HL-60 (cell line): ENCODE data around the gene STIM2.

Experiments used
- GABPA ChIP-seq: IDR thresholded peaks from 2 replicates; pipeline ENCODE4 v1.6.1; 2012; ENCODE audit warnings: low read depth
- POLR2AphosphoS5 ChIP-seq: IDR thresholded peaks from 2 replicates; pipeline ENCODE4 v1.6.1; 2012; ENCODE audit warnings: low read depth
- TF ChIP-seq, protein P1 (sequence below): IDR thresholded peaks from one replicate; pipeline ENCODE4 v1.5.1; 2011; ENCODE audit warnings: low read length, control low read depth, inconsistent platforms; ENCODE audit not compliant: insufficient read depth
- TF ChIP-seq, protein P2 (sequence below): IDR thresholded peaks from 2 replicates; pipeline ENCODE4 v1.6.1; 2012; ENCODE audit warnings: low read depth; ENCODE audit not compliant: insufficient replicate concordance

DNA sequence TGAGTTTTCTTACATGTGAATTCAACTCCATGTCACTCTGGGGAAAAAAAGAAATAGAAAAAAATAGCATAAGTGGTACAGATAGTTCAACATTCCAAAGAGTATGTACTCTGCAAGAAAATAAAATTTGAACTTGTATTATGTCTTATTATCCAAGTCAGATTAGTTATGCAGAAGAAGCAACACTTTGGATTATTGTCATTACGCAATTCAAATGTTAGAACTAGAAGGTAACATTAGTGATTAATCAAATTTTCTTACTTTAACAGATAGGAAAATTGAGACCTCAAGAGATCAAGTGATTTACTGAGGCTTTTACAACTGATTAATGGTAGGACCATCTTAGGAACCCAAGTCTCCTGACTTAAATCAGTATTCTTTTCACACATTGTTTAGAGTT is 159.1 kb downstream of the STIM2 start:
- TF ChIP-seq, protein P1, sequence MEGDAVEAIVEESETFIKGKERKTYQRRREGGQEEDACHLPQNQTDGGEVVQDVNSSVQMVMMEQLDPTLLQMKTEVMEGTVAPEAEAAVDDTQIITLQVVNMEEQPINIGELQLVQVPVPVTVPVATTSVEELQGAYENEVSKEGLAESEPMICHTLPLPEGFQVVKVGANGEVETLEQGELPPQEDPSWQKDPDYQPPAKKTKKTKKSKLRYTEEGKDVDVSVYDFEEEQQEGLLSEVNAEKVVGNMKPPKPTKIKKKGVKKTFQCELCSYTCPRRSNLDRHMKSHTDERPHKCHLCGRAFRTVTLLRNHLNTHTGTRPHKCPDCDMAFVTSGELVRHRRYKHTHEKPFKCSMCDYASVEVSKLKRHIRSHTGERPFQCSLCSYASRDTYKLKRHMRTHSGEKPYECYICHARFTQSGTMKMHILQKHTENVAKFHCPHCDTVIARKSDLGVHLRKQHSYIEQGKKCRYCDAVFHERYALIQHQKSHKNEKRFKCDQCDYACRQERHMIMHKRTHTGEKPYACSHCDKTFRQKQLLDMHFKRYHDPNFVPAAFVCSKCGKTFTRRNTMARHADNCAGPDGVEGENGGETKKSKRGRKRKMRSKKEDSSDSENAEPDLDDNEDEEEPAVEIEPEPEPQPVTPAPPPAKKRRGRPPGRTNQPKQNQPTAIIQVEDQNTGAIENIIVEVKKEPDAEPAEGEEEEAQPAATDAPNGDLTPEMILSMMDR, result no peak
- TF ChIP-seq POLR2AphosphoS5, result no peak
- no peak for TF ChIP-seq GABPA
- TF ChIP-seq, protein P2, sequence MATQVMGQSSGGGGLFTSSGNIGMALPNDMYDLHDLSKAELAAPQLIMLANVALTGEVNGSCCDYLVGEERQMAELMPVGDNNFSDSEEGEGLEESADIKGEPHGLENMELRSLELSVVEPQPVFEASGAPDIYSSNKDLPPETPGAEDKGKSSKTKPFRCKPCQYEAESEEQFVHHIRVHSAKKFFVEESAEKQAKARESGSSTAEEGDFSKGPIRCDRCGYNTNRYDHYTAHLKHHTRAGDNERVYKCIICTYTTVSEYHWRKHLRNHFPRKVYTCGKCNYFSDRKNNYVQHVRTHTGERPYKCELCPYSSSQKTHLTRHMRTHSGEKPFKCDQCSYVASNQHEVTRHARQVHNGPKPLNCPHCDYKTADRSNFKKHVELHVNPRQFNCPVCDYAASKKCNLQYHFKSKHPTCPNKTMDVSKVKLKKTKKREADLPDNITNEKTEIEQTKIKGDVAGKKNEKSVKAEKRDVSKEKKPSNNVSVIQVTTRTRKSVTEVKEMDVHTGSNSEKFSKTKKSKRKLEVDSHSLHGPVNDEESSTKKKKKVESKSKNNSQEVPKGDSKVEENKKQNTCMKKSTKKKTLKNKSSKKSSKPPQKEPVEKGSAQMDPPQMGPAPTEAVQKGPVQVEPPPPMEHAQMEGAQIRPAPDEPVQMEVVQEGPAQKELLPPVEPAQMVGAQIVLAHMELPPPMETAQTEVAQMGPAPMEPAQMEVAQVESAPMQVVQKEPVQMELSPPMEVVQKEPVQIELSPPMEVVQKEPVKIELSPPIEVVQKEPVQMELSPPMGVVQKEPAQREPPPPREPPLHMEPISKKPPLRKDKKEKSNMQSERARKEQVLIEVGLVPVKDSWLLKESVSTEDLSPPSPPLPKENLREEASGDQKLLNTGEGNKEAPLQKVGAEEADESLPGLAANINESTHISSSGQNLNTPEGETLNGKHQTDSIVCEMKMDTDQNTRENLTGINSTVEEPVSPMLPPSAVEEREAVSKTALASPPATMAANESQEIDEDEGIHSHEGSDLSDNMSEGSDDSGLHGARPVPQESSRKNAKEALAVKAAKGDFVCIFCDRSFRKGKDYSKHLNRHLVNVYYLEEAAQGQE, result no peak
